ENCODE data around the gene ISOC1.

The ISOC1 gene

GRCh38 chr5:129097498-129098296, 3.1 kb downstream of the ISOC1 start:
- no peak for TF ChIP-seq CTCF (IDR thresholded peaks at IDR 0.05; ENCODE audit: unreplicated experiment in 3 of 3)
- H3K4me1 Mint-ChIP-seq = peaks cover 29% of the 10 kb centered on the region
- peak overlapping the region; percentile 31 to 96 (median 45) for H3K4me3 Mint-ChIP-seq
- peak overlapping the region in 1 of 3 experiments; percentile 17 for H3K27ac Mint-ChIP-seq
- H3K9me3 Mint-ChIP-seq = no peaks in the 10 kb centered on the region
- H3K36me3 Mint-ChIP-seq (ENCODE audit: low read depth) = no peaks in the 10 kb centered on the region
- H3K27me3 Mint-ChIP-seq (ENCODE audit: low read depth) = no peaks in the 10 kb centered on the region

- H3K27me3 Mint-ChIP-seq (ENCODE audit: low read depth) = no peaks in the 10 kb centered on the region
- peaks cover 29% of the 10 kb centered on the region for H3K4me1 Mint-ChIP-seq
- TF ChIP-seq CTCF (IDR thresholded peaks at IDR 0.05; ENCODE audit: unreplicated experiment in 3 of 3) = no peak
- H3K4me3 Mint-ChIP-seq = no peak overlapping the region
- H3K27ac Mint-ChIP-seq = no peak overlapping the region
- H3K9me3 Mint-ChIP-seq = no peaks in the 10 kb centered on the region
- no peaks in the 10 kb centered on the region for H3K36me3 Mint-ChIP-seq (ENCODE audit: low read depth)
These were observed 4.1 kb downstream of the ISOC1 start for GRCh38 chr5:129098488-129099183.

- peaks cover 29% of the 10 kb centered on the region for H3K4me1 Mint-ChIP-seq
- H3K4me3 Mint-ChIP-seq = no peak overlapping the region
These were observed 4.6 kb downstream of the ISOC1 start for GRCh38 chr5:129099184-129099569.

GRCh38 chr5:129101794-129102193, 7.2 kb downstream of the ISOC1 start:
- no peak overlapping the region for H3K4me3 Mint-ChIP-seq

More at GRCh38 chr5:129099184-129099569, 4.6 kb downstream of the ISOC1 start:
- H3K27ac Mint-ChIP-seq = no peak overlapping the region
- no peak for TF ChIP-seq CTCF (IDR thresholded peaks at IDR 0.05; ENCODE audit: unreplicated experiment in 3 of 3)
- H3K9me3 Mint-ChIP-seq = no peaks in the 10 kb centered on the region
- no peaks in the 10 kb centered on the region for H3K27me3 Mint-ChIP-seq (ENCODE audit: low read depth)
- no peaks in the 10 kb centered on the region for H3K36me3 Mint-ChIP-seq (ENCODE audit: low read depth)

GRCh38 chr5:129103397-129103796, 8.8 kb downstream of the ISOC1 start:
- H3K4me1 Mint-ChIP-seq = peaks cover 6% of the 10 kb centered on the region
- H3K4me3 Mint-ChIP-seq = no peak overlapping the region
- no peak overlapping the region for H3K27ac Mint-ChIP-seq
- no peaks in the 10 kb centered on the region for H3K9me3 Mint-ChIP-seq
- peaks cover 27% of the 10 kb centered on the region for H3K36me3 Mint-ChIP-seq (ENCODE audit: low read depth)
- no peaks in the 10 kb centered on the region for H3K27me3 Mint-ChIP-seq (ENCODE audit: low read depth)
- no peak for TF ChIP-seq CTCF (IDR thresholded peaks at IDR 0.05; ENCODE audit: unreplicated experiment in 3 of 3)

More at GRCh38 chr5:129101794-129102193, 7.2 kb downstream of the ISOC1 start:
- H3K36me3 Mint-ChIP-seq (ENCODE audit: low read depth) = peaks cover 16% of the 10 kb centered on the region
- H3K4me1 Mint-ChIP-seq = peaks cover 14% of the 10 kb centered on the region
- H3K27me3 Mint-ChIP-seq (ENCODE audit: low read depth) = no peaks in the 10 kb centered on the region
- H3K27ac Mint-ChIP-seq = no peak overlapping the region
- H3K9me3 Mint-ChIP-seq = no peaks in the 10 kb centered on the region
- TF ChIP-seq CTCF (IDR thresholded peaks at IDR 0.05; ENCODE audit: unreplicated experiment in 3 of 3) = no peak

All from nephron (organoid).